H1 (cell line): Measurements from ENCODE around the gene ACBD4. TPM values are rescaled to one million over a fixed set of nuclear protein-coding genes. Genes with fewer than 3 reads are reported as not detected.

Source experiments
- CTCF ChIA-PET: fragments of 300-600 bp; sonication (Branson Sonifier 250); formaldehyde crosslinking; loops from one replicate; lab custom pipeline; 2021; ENCODE audit not compliant: partially characterized antibody; lab: Charles Lee
- POLR2A ChIA-PET: fragments of 300-600 bp; sonication (Branson Sonifier 250); formaldehyde crosslinking; loops from one replicate; lab custom pipeline; 2021; ENCODE audit warnings: inconsistent platforms; ENCODE audit not compliant: partially characterized antibody; lab: Charles Lee
- DNase-seq, 2 experiments: peaks; one replicate each; pipeline versions ENCODE4 v3.0.0 to v3.0.0-alpha.2; 2010 to 2022; ENCODE audit warnings: low spot score in 2 of 2, low read depth in 1 of 2, mixed read lengths in 1 of 2
- FAIRE-seq: peaks from 2 replicates; lab custom pipeline; 2011; peaks lifted over from hg19 to GRCh38; lab: Jason Lieb, UNC
- H2AFZ ChIP-seq: 2 replicates; pipeline ENCODE4 v1.8.1; 2012; ENCODE audit warnings: low read length, inconsistent platforms
- H2AK5ac ChIP-seq: 2 replicates; pipeline ENCODE4 v1.6.1; 2013; ENCODE audit warnings: low read depth, low read length
- H2BK120ac ChIP-seq: replicated peaks from 2 replicates; pipeline ENCODE3; 2013; ENCODE audit warnings: low read depth, low read length, inconsistent platforms
- H2BK12ac ChIP-seq: 2 replicates; pipeline ENCODE4 v1.6.1; 2013; ENCODE audit warnings: low read depth, low read length
- H2BK15ac ChIP-seq: 2 replicates; pipeline ENCODE4 v1.6.1; 2013; ENCODE audit warnings: low read length
- H2BK20ac ChIP-seq: 2 replicates; pipeline ENCODE4 v1.6.1; 2013; ENCODE audit warnings: low read length
- H2BK5ac ChIP-seq: 2 replicates; pipeline ENCODE4 v1.6.1; 2013; ENCODE audit warnings: low read depth, low read length
- H3K14ac ChIP-seq: 2 replicates; pipeline ENCODE4 v1.6.1; 2013; ENCODE audit warnings: inconsistent platforms; ENCODE audit not compliant: insufficient read length
- H3K18ac ChIP-seq: 2 replicates; pipeline ENCODE4 v1.6.1; 2013; ENCODE audit warnings: low read length; ENCODE audit errors: extremely low read depth
- H3K23ac ChIP-seq: 2 replicates; pipeline ENCODE4 v1.6.1; 2013; ENCODE audit warnings: inconsistent platforms; ENCODE audit not compliant: insufficient read length
- H3K23me2 ChIP-seq: 2 replicates; pipeline ENCODE4 v1.6.1; 2013; ENCODE audit warnings: low read depth, low read length
- H3K27ac ChIP-seq: 2 replicates; pipeline ENCODE4 v1.6.1; 2011; ENCODE audit warnings: low read depth, low read length, inconsistent platforms
- H3K27me3 ChIP-seq, 4 experiments: replicated peaks in 1 of 4; 1 replicate in 1 of 4; 2 replicates in 3 of 4; pipeline versions ENCODE4 v1.6.1 to v1.8.1; 2011 to 2013; ENCODE audit warnings: low read length in 3 of 4, mild to moderate bottlenecking in 3 of 4, inconsistent platforms in 2 of 4, mixed read lengths in 2 of 4, moderate library complexity in 1 of 4; ENCODE audit not compliant: control insufficient read depth in 3 of 4, insufficient read depth in 3 of 4; ENCODE audit errors: extremely low read depth in 1 of 4
- H3K36me3 ChIP-seq, 4 experiments: 2 replicates each; pipeline versions ENCODE4 v1.6.1 to v1.8.1; 2011 to 2013; ENCODE audit warnings: mild to moderate bottlenecking in 4 of 4, low read length in 3 of 4, moderate library complexity in 2 of 4, control low read depth in 1 of 4, inconsistent platforms in 1 of 4; ENCODE audit not compliant: insufficient read depth in 4 of 4, control insufficient read depth in 2 of 4
- H3K4ac ChIP-seq: replicated peaks from 2 replicates; pipeline ENCODE3; 2013; ENCODE audit warnings: low read length, low read depth, mixed read lengths, inconsistent platforms; ENCODE audit not compliant: insufficient read length
- H3K4me1 ChIP-seq, 4 experiments: replicated peaks in 1 of 4; 1 replicate in 1 of 4; 2 replicates in 3 of 4; pipeline versions ENCODE4 v1.6.1 to v1.8.1; 2011 to 2013; ENCODE audit warnings: low read length in 3 of 4, inconsistent platforms in 2 of 4, mixed read lengths in 1 of 4; ENCODE audit not compliant: insufficient read depth in 4 of 4, control insufficient read depth in 3 of 4
- H3K4me2 ChIP-seq, 2 experiments: 2 replicates each; pipeline versions ENCODE4 v1.6.1 to v1.8.1; 2011 to 2013; ENCODE audit warnings: low read depth in 2 of 2, low read length in 2 of 2, control low read depth in 1 of 2, inconsistent platforms in 1 of 2, mild to moderate bottlenecking in 1 of 2; ENCODE audit not compliant: insufficient read depth in 1 of 2
- H3K4me3 ChIP-seq, 4 experiments: fragments of 200-600, 300-600 bp in 1 of 4; sonication (generic), shearing (Covaris generic), sonication (Bioruptor Twin) in 1 of 4; 2 replicates each; pipeline versions ENCODE4 v1.5.1 to v1.8.1; 2011 to 2016; ENCODE audit warnings: low read length in 4 of 4, low read depth in 3 of 4, control low read depth in 2 of 4, inconsistent platforms in 2 of 4, mild to moderate bottlenecking in 2 of 4, mixed read lengths in 1 of 4, moderate library complexity in 1 of 4; ENCODE audit not compliant: insufficient read depth in 2 of 4; ENCODE audit errors: extremely low read depth in 1 of 4
- H3K56ac ChIP-seq: replicated peaks from 2 replicates; pipeline ENCODE3; 2013; ENCODE audit warnings: low read depth, mild to moderate bottlenecking, mixed read lengths, low read length, inconsistent platforms; ENCODE audit not compliant: insufficient read length
- H3K79me1 ChIP-seq: 2 replicates; pipeline ENCODE4 v1.6.1; 2013; ENCODE audit warnings: low read depth, low read length, control low read depth
- H3K79me2 ChIP-seq, 2 experiments: 2 replicates each; pipeline versions ENCODE4 v1.6.1 to v1.8.1; 2012 to 2013; ENCODE audit warnings: low read length in 2 of 2, mild to moderate bottlenecking in 2 of 2, inconsistent platforms in 1 of 2; ENCODE audit not compliant: insufficient read depth in 2 of 2, control insufficient read depth in 1 of 2
- H3K9ac ChIP-seq, 4 experiments: replicated peaks in 1 of 4; 1 replicate in 1 of 4; 2 replicates in 3 of 4; pipeline versions ENCODE4 v1.6.1 to v1.8.1; 2011 to 2013; ENCODE audit warnings: low read depth in 3 of 4, low read length in 3 of 4, control low read depth in 2 of 4, mild to moderate bottlenecking in 2 of 4, moderate library complexity in 2 of 4, inconsistent platforms in 1 of 4; ENCODE audit errors: extremely low read depth in 1 of 4
- H3K9me3 ChIP-seq, 2 experiments: 2 replicates each; pipeline versions ENCODE4 v1.6.1 to v1.8.1; 2012 to 2013; ENCODE audit warnings: mild to moderate bottlenecking in 2 of 2, moderate library complexity in 2 of 2, control low read depth in 1 of 2, inconsistent platforms in 1 of 2, low read depth in 1 of 2, low read length in 1 of 2, mixed read lengths in 1 of 2; ENCODE audit not compliant: insufficient read depth in 2 of 2
- H4K20me1 ChIP-seq, 2 experiments: replicated peaks in 1 of 2; 2 replicates each; pipeline versions ENCODE3 to v1.8.1; 2011 to 2013; ENCODE audit warnings: inconsistent platforms in 2 of 2, low read length in 2 of 2, mild to moderate bottlenecking in 1 of 2; ENCODE audit not compliant: insufficient read depth in 2 of 2, control insufficient read depth in 1 of 2
- H4K5ac ChIP-seq: 2 replicates; pipeline ENCODE4 v1.6.1; 2013; ENCODE audit warnings: low read length, low read depth, mixed read lengths, inconsistent platforms; ENCODE audit not compliant: insufficient read length
- H4K8ac ChIP-seq: 2 replicates; pipeline ENCODE4 v1.8.0; 2013; ENCODE audit warnings: mild to moderate bottlenecking, moderate library complexity, low read length, inconsistent platforms; ENCODE audit not compliant: insufficient read depth; ENCODE audit errors: extremely low read depth
- H4K91ac ChIP-seq: replicated peaks from 2 replicates; pipeline ENCODE3; 2013; ENCODE audit warnings: low read length, mixed read lengths, inconsistent platforms; ENCODE audit not compliant: insufficient read length
- FOSL1 ChIP-seq: IDR thresholded peaks from 2 replicates; pipeline ENCODE4 v1.6.1; 2011; ENCODE audit warnings: mild to moderate bottlenecking, low read depth, low read length, moderate library complexity; ENCODE audit not compliant: insufficient read depth
- KDM1A ChIP-seq: fragments of 200-600, 300-600 bp; sonication (generic); IDR thresholded peaks from 2 replicates; pipeline ENCODE4 v1.7.1; 2016; ENCODE audit warnings: mild to moderate bottlenecking, low read length, borderline replicate concordance
- KDM5A ChIP-seq: fragments of 200-600 bp; IDR thresholded peaks from 2 replicates; pipeline ENCODE4 v1.7.1; 2012; ENCODE audit warnings: mild to moderate bottlenecking, low read length, inconsistent platforms, mixed read lengths
- MAFK ChIP-seq: IDR thresholded peaks from 2 replicates; pipeline ENCODE4 v1.6.1; 2012; ENCODE audit warnings: low read depth, mild to moderate bottlenecking, improper control_type of control experiment, low read length
- NANOG ChIP-seq: IDR thresholded peaks from 2 replicates; pipeline ENCODE4 v1.6.1; 2011; ENCODE audit warnings: low read length, low read depth, mild to moderate bottlenecking, inconsistent platforms; ENCODE audit not compliant: insufficient read depth, poor library complexity, severe bottlenecking
- POLR2A ChIP-seq, 2 experiments: IDR thresholded peaks; 1 replicate in 1 of 2; 2 replicates in 1 of 2; pipeline ENCODE4 v1.6.1; 2011; ENCODE audit warnings: low read depth in 2 of 2, low read length in 2 of 2, mild to moderate bottlenecking in 2 of 2; ENCODE audit errors: control extremely low read depth in 1 of 2
- POLR2AphosphoS5 ChIP-seq: IDR thresholded peaks from 2 replicates; pipeline ENCODE4 v1.6.1; 2011; ENCODE audit warnings: low read depth, low read length
- RNF2 ChIP-seq: fragments of 200-900, 300-1000 bp; sonication (generic); IDR thresholded peaks from 2 replicates; pipeline ENCODE4 v1.7.1; 2016; ENCODE audit warnings: borderline replicate concordance, low read depth, mild to moderate bottlenecking, antibody characterized with exemption, low read length; ENCODE audit not compliant: poor library complexity, severe bottlenecking; ENCODE audit errors: missing control alignments
- SP1 ChIP-seq: IDR thresholded peaks from 2 replicates; pipeline ENCODE4 v1.6.1; 2011; ENCODE audit warnings: low read depth, low read length
- SP2 ChIP-seq: IDR thresholded peaks from 2 replicates; pipeline ENCODE4 v1.6.1; 2012; ENCODE audit warnings: mild to moderate bottlenecking, low read length, inconsistent platforms
- SUZ12 ChIP-seq: fragments of 200-600 bp; sonication (generic); IDR thresholded peaks from 2 replicates; pipeline ENCODE4 v1.6.1; 2012; ENCODE audit warnings: mild to moderate bottlenecking, inconsistent platforms, low read length, moderate library complexity, mixed read lengths
- TAF1 ChIP-seq: IDR thresholded peaks from 2 replicates; pipeline ENCODE4 v1.6.1; 2011; ENCODE audit warnings: mild to moderate bottlenecking, low read depth, low read length
- YY1 ChIP-seq: IDR thresholded peaks from 2 replicates; pipeline ENCODE4 v1.6.1; 2011; ENCODE audit warnings: low read depth, mild to moderate bottlenecking, low read length
- WGBS, 2 experiments: shearing (Covaris generic) in 1 of 2; methylation state at CpG; one replicate each; pipeline versions ENCODE4 v1.1.6 to v1.1.7; 2013 to 2015; ENCODE audit warnings: low lambda C conversion rate in 2 of 2, mixed read lengths in 2 of 2, inconsistent platforms in 1 of 2, low coverage in 1 of 2, missing lambda C conversion rate in 1 of 2; ENCODE audit not compliant: insufficient replicate concordance in 2 of 2, insufficient coverage in 1 of 2, insufficient read length in 1 of 2; ENCODE audit errors: extremely low coverage in 1 of 2, missing lambda C conversion rate in 1 of 2; 5-methylcytosine and 5-hydroxymethylcytosine counted together
- polyA plus RNA-seq, 7 experiments: library from polyadenylated mRNA; depleted of rRNA in 3 of 7; stranded (reverse) in 5 of 7; unstranded in 2 of 7; fragments of >200 nt in 5 of 7; fragments of 200-250 nt in 2 of 7; gene quantifications; 1 replicate in 5 of 7; 2 replicates in 1 of 7; 4 replicates in 1 of 7; pipeline versions ENCODE4 v1.2.1 to v1.2.3, GENCODE V29; 2011 to 2013; ENCODE audit warnings: missing spikeins in 2 of 7, mixed read lengths in 2 of 7
- total RNA-seq: library from RNA; stranded (reverse); fragmentation: NEBNext Ultra II Directional; extraction: Animal tissue kit (Norgen Biotek cat#: 25700); gene quantifications from 2 replicates; pipeline ENCODE4 v1.2.1, GENCODE V29; 2021
- TF ChIP-seq, protein P1 (sequence below): IDR thresholded peaks from 2 replicates; pipeline ENCODE4 v1.6.1; 2012; ENCODE audit warnings: inconsistent platforms

ACBD4 gene
- total and polyA plus RNA-seq, 2 of the 8 experiments (the other 6 are each of a cell fraction or from before 2014, with no cell fraction given): 7.3 to 10.7 TPM

DNA sequence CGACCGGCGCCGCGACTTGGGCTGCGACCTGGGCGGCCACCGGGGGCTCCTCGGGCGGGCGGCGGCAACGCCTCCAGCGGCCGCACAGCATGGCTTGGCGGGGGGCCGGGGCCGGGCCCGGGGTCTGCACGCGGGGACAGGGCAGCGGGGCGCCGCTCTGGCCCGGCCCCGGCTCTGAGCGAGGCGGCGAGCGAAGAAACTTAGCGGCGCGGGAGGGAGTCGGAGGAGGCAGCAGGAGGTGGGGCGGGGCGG is 3.2 kb upstream of the ACBD4 start, which contains the start of gene PLCD3:
Gene PLCD3 (minus strand): TSS at position 196 of the 252 bp plus-strand sequence. CDS start 105 bp downstream, at position 91.
- no peak within 1 kb of the TSS for H3K14ac ChIP-seq
- 0 out of 2 replicates have a peak within 1 kb of the TSS, but pooled peaks have one; percentile 4 for H3K27ac ChIP-seq
- peak within 1 kb of the TSS; percentile 71 for H4K91ac ChIP-seq
- H3K79me2 ChIP-seq: no peaks in the 10 kb centered on the region
- H4K20me1 ChIP-seq: peaks cover 5 to 13% of the 10 kb centered on the region in 2 experiments
- no peak within 1 kb of the TSS for H2BK20ac ChIP-seq
- H3K4me3 ChIP-seq: peak within 1 kb of the TSS; percentile 40 to 81 (median 70)
- H2BK120ac ChIP-seq: no peak within 1 kb of the TSS
- H3K36me3 ChIP-seq: no peaks in the 10 kb centered on the region
- H3K23ac ChIP-seq: no peak within 1 kb of the TSS
- peak within 1 kb of the TSS; percentile 79 for H4K8ac ChIP-seq
- peak within 1 kb of the TSS; percentile 30 for H3K4ac ChIP-seq
- peaks cover 8% of the 10 kb centered on the region for H3K23me2 ChIP-seq
- POLR2A ChIA-PET: interaction anchor here (0.6 to 15.8 kb wide), 3 partner anchors 17 to 285 kb away, joined by 3 to 185 read pairs (median 3); partner anchors contain the start of gene HEXIM1
- CTCF ChIA-PET: interaction anchor here (0.6 to 11.7 kb wide), 11 partner anchors 12 to 65 kb away, joined by 3 to 156 read pairs (median 14); partner anchors contain the start of genes HEXIM1 and HEXIM2
- DNase-seq (no peak), FAIRE-seq (no peak)
- H3K18ac ChIP-seq: peak within 1 kb of the TSS; percentile 78
- H2BK5ac ChIP-seq: peak within 1 kb of the TSS; percentile 78; the same call in 1 of the 2 replicates
- no peaks in the 10 kb centered on the region for H3K79me1 ChIP-seq
- no peak within 1 kb of the TSS for H2BK15ac ChIP-seq
- peak within 1 kb of the TSS in 2 of 4 experiments; percentile 41 to 71; a peak in 3 of 7 replicates for H3K9ac ChIP-seq
- peaks cover 0 to 18% (median 10%) of the 10 kb centered on the region in 4 experiments; a peak in 5 of 7 replicates for H3K4me1 ChIP-seq
- peak within 1 kb of the TSS; percentile 50 for H2BK12ac ChIP-seq
- H3K27me3 ChIP-seq: no peaks in the 10 kb centered on the region
- H3K4me2 ChIP-seq: peak within 1 kb of the TSS; percentile 55 to 93
- H4K5ac ChIP-seq: peak within 1 kb of the TSS; percentile 51
- 20% methylated on average over 1 of the region's 36 CpGs; no CpG with 5 or more reads in 1 of the 2 experiments for WGBS, 2 experiments
- H2AFZ ChIP-seq: no peak within 1 kb of the TSS; the same call in 1 of the 2 replicates
- H3K9me3 ChIP-seq: no peaks in the 10 kb centered on the region
- H2AK5ac ChIP-seq: no peak within 1 kb of the TSS
- peak within 1 kb of the TSS; percentile 75 for H3K56ac ChIP-seq
- TF ChIP-seq MAFK (no peak), RNF2 (no peak), TAF1 (peak; percentile 33; the same call in 1 of the 2 replicates), NANOG (no peak), POLR2A (IDR thresholded peaks at IDR 0.05; ENCODE audit: control extremely low read depth in 1 of 2, low read depth in 2 of 2, low read length in 2 of 2) (0 out of 3 replicates have a peak, but pooled peaks of 1 of the 2 experiments have one; percentile 34), SP2 (no peak), KDM1A (no peak), SUZ12 (no peak), SP1 (no peak), POLR2AphosphoS5 (no peak), KDM5A (no peak), YY1 (no peak), FOSL1 (no peak)
- TF ChIP-seq, protein P1, sequence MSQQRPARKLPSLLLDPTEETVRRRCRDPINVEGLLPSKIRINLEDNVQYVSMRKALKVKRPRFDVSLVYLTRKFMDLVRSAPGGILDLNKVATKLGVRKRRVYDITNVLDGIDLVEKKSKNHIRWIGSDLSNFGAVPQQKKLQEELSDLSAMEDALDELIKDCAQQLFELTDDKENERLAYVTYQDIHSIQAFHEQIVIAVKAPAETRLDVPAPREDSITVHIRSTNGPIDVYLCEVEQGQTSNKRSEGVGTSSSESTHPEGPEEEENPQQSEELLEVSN: no peak
